ENCODE data around the gene SPTLC2. TPM values are rescaled to one million over a fixed set of nuclear protein-coding genes. Genes with fewer than 3 reads are reported as not detected.

SPTLC2 gene, protein sequence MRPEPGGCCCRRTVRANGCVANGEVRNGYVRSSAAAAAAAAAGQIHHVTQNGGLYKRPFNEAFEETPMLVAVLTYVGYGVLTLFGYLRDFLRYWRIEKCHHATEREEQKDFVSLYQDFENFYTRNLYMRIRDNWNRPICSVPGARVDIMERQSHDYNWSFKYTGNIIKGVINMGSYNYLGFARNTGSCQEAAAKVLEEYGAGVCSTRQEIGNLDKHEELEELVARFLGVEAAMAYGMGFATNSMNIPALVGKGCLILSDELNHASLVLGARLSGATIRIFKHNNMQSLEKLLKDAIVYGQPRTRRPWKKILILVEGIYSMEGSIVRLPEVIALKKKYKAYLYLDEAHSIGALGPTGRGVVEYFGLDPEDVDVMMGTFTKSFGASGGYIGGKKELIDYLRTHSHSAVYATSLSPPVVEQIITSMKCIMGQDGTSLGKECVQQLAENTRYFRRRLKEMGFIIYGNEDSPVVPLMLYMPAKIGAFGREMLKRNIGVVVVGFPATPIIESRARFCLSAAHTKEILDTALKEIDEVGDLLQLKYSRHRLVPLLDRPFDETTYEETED
- total RNA-seq = 9.6 and 26.4 TPM in 2 replicates

DNA sequence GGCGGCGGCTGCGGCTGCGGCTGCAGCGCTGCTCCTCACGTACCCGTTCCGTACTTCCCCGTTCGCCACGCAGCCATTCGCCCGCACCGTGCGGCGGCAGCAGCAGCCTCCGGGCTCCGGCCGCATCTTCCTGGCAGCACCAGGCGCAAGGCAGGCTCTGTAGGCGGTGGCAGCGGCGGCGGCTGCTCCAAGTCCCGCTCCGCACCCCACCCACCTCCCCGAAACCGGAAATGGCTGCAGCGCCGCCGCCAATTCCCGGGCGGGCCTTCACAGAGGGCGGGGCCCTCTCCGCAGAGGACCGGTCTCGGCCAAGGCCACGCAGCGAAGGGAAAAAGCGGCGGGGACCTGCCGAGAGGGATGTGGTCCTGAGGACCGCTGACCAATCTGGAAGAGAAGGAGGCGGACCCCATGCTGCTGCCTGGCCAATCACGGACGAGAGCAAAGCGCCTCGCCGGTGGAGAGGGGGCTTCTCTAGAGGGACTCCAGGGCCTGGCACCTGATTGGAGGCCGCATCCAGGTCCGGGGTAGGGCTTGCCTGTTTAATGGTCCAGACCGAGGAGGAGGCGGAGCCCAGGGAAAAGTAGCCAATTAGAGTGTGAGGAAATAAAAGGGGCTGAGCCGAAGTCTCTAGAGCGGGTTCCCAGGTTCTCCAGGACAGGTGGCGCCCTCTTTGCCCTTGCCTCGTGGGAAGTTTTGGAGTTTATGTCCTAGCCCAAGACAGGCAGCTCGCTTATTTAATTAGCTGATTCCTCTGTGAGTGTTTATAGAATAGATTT is at the start of gene SPTLC2:
Gene SPTLC2 (minus strand): TSS at position 184 of the 776 bp plus-strand sequence. CDS start 58 bp downstream, at position 126.

DNA sequence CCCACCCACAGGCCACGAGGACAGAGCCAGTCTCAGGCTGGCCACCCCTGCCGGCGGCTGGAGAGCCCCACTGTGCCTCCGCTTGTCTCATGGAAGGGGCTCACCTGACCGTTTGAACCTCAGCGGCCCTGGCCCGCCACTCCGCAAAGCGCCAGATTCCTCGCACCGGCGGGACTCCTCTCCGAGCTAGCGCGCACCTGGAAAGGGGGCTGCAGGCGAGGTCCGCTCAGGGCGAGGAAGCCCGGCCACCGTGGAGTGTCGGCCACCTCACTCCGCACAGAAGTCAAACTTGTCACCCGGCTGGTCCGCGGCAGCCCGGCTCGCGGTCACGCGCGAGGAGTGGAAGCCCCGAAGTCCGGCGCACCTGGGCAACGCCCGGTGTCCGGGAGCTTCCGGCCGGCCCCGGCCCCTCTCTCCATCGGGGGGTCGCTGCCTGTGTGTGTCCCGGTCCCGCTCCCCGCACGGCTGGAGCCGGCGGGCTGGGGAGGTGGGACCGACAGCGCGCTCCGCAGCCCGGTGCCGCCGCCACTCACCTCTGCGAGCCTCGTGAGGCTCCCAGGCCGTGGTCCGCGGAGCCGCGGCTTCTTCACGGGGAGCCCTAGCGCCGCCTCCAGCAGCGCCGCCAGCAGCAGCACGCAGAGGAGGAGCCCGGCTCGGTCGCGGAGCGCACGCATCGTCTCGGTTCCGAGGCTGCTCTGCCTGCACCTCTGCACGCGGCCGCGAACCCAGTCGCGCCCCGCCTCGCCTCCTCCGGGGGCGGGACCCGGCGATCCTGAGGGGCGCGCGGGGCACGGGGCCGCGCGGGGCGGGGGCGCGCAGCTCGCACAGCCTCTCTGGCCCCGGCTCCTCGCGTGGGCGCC is 118.1 kb downstream of the SPTLC2 start, which contains the start of gene ISM2:
Gene ISM2 (minus strand): TSS at position 697 of the 860 bp plus-strand sequence. CDS start 23 bp downstream, at position 674.

DNA sequence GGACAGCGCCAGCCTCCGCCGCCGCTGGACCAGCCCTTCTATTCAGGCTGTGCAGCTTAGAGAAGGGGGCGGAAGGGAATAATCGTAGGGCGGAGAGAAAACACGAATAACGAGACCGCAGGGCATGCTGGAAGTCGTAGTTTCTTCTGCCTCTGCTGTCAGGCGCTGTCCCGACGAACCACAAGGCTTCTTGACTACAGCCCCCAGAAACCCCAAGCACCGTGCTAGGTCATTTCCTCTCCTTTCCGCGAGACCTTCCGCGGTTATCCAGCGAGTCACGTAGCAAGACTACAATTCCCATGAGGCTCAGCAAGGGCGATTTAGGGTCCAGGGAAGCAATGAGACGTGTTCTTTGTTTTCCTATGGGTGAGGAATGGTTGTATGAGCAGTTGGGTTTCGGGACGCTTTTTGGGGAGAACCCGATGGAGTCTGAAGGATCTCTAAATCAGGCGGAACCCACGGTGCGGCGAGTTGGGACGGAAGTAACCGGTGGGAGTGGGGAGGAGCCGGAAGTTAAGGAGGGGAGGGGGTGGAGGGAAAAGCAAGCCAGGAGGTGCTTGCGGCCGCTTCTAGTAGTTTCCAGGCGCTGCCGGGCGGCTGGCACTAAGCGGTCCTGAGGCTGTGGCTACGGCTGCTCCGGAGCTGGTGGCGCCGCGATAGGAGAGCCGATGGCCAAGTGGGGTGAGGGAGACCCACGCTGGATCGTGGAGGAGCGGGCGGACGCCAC is 158.8 kb downstream of the SPTLC2 start, which contains the start of the genes AHSA1 and VIPAS39:
Gene AHSA1 (plus strand): TSS at position 572 of the 727 bp plus-strand sequence. CDS start 97 bp downstream, at position 669.
Gene VIPAS39 (minus strand): TSS at position 80 of the 727 bp plus-strand sequence. CDS start 3,499 bp downstream, outside the sequence.

Other genes with a start within 250 kb of the SPTLC2 start
- gene TMED8, start 239.5 kb downstream of the SPTLC2 start, total RNA-seq = 5.7 and 14.3 TPM in 2 replicates
- gene SAMD15, start 239.3 kb downstream of the SPTLC2 start, total RNA-seq = 0.39 and 0.48 TPM in 2 replicates
- gene NOXRED1, start 193.1 kb downstream of the SPTLC2 start, total RNA-seq = not detected in 2 replicates
- gene VIPAS39, start 159.0 kb downstream of the SPTLC2 start, total RNA-seq = 23.3 and 38.9 TPM in 2 replicates
- 92.0 and 92.2 TPM in 2 replicates for gene AHSA1, start 158.5 kb downstream of the SPTLC2 start, total RNA-seq
- 1.6 TPM in 1 of 2 replicates, not detected in the other for gene ISM2, start 117.8 kb downstream of the SPTLC2 start, total RNA-seq
- 8.0 and 14.3 TPM in 2 replicates for gene ALKBH1, start 91.4 kb upstream of the SPTLC2 start, total RNA-seq
- gene SLIRP, start 91.5 kb upstream of the SPTLC2 start, total RNA-seq = 146 and 193 TPM in 2 replicates
- gene SNW1, start 144.5 kb upstream of the SPTLC2 start, total RNA-seq = 43.2 and 67.9 TPM in 2 replicates
- gene ADCK1, start 183.5 kb upstream of the SPTLC2 start, total RNA-seq = 5.9 and 10.8 TPM in 2 replicates

Data from epithelial cell of alveolus of lung (primary cell).